ENCODE data around the gene DUSP8.

Gene DUSP8

DNA sequence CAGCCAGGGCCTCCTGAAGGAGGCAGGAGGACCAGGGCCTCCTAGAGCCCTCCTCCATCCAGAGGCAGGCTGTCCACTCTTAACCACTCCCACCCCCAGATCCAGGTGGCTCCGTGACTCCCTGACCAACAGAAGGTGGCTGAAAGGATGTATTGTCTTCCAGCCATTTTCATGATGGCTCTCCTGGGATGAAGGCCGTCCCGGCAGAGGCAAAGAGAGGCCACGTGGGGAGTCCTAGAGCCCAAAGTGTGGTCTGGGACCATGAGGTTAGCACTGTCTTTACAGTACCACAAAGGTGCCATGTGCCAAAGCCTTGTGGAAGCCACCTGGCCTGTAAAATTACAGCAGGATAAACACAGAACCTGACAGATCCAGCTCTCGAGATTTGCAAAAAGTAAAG is 42.3 kb downstream of the DUSP8 start:
- Histone ChIP-seq H3K4me1 (ENCODE audit: control insufficient read depth, insufficient read depth, low read length) (peaks cover 19% of the 10 kb centered on the region), H3K27me3 (ENCODE audit: control insufficient read depth, insufficient read depth, low read length) (no peaks in the 10 kb centered on the region), H3K27ac (ENCODE audit: low read depth, low read length) (no peak overlapping the region), H3K9ac (ENCODE audit: low read length) (no peak overlapping the region), H3K4me3 (ENCODE audit: low read length) (no peak overlapping the region), H3K36me3 (ENCODE audit: control insufficient read depth, insufficient read depth, low read length) (peaks cover 3% of the 10 kb centered on the region)

DNA sequence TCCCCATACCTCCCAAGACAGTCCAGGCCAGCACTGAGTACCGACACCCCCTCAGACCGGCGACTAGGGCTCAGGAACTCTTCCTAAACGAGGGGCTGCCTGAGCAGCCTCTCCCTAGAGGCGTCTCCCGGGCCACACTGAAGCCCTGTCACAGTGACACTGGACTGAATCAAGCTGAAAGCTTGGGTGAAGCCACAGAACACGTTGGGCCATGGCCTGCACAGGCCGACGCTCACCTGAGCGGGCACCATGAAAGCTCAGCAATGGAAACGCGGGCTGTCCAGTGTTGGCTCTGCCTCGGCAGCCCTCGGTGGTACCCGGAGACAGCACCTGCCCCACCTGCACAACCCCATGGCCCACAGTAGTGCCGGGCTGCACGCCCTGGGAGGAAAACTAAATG is 42.8 kb downstream of the DUSP8 start:
- Histone ChIP-seq H3K27ac (ENCODE audit: low read depth, low read length) (no peak overlapping the region), H3K4me3 (ENCODE audit: low read length) (no peak overlapping the region), H3K36me3 (ENCODE audit: control insufficient read depth, insufficient read depth, low read length) (no peaks in the 10 kb centered on the region), H3K27me3 (ENCODE audit: control insufficient read depth, insufficient read depth, low read length) (no peaks in the 10 kb centered on the region), H3K9ac (ENCODE audit: low read length) (no peak overlapping the region), H3K4me1 (ENCODE audit: control insufficient read depth, insufficient read depth, low read length) (peaks cover 19% of the 10 kb centered on the region)

GRCh38 chr11:1528710-1529109 is 43.4 kb downstream of the DUSP8 start:
- Histone ChIP-seq H3K4me1 (ENCODE audit: control insufficient read depth, insufficient read depth, low read length) (peaks cover 19% of the 10 kb centered on the region), H3K36me3 (ENCODE audit: control insufficient read depth, insufficient read depth, low read length) (no peaks in the 10 kb centered on the region), H3K27ac (ENCODE audit: low read depth, low read length) (no peak overlapping the region), H3K27me3 (ENCODE audit: control insufficient read depth, insufficient read depth, low read length) (no peaks in the 10 kb centered on the region), H3K4me3 (ENCODE audit: low read length) (no peak overlapping the region), H3K9ac (ENCODE audit: low read length) (no peak overlapping the region)

GRCh38 chr11:1526785-1527184 is 45.3 kb downstream of the DUSP8 start:
- no peak overlapping the region for H3K4me3 ChIP-seq (ENCODE audit: low read length)
- H3K9ac ChIP-seq (ENCODE audit: low read length), result no peak overlapping the region
- no peaks in the 10 kb centered on the region for H3K27me3 ChIP-seq (ENCODE audit: control insufficient read depth, insufficient read depth, low read length)
- no peaks in the 10 kb centered on the region for H3K36me3 ChIP-seq (ENCODE audit: control insufficient read depth, insufficient read depth, low read length)
- peaks cover 8% of the 10 kb centered on the region for H3K4me1 ChIP-seq (ENCODE audit: control insufficient read depth, insufficient read depth, low read length)
- no peak overlapping the region for H3K27ac ChIP-seq (ENCODE audit: low read depth, low read length)

DNA sequence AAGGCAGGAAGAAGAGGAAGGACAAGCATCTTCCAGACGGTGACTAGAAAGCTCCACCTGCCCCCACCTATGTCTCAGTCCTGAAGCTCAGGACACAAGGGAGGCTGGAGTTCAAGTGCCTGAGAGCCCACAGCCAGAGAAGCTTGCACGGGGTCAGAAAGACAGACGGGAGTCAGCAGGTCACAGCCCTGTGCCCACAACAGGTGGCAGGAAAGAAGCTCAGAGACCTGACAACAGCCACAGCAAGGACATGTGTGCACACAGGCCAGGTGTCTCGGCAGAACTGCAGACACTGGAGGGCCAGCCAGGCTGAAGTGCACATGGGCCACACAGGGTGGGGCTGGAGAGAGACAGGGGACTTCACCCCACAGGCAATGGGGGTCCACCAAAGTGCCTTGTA is 48.3 kb downstream of the DUSP8 start:
- no peak overlapping the region for H3K9ac ChIP-seq (ENCODE audit: low read length)
- H3K4me3 ChIP-seq (ENCODE audit: low read length), result no peak overlapping the region
- no peaks in the 10 kb centered on the region for H3K36me3 ChIP-seq (ENCODE audit: control insufficient read depth, insufficient read depth, low read length)
- H3K27ac ChIP-seq (ENCODE audit: low read depth, low read length), result no peak overlapping the region
- no peaks in the 10 kb centered on the region for H3K4me1 ChIP-seq (ENCODE audit: control insufficient read depth, insufficient read depth, low read length)
- H3K27me3 ChIP-seq (ENCODE audit: control insufficient read depth, insufficient read depth, low read length), result no peaks in the 10 kb centered on the region

- Histone ChIP-seq H3K4me1 (ENCODE audit: control insufficient read depth, insufficient read depth, low read length) (no peaks in the 10 kb centered on the region), H3K27me3 (ENCODE audit: control insufficient read depth, insufficient read depth, low read length) (no peaks in the 10 kb centered on the region), H3K27ac (ENCODE audit: low read depth, low read length) (no peak overlapping the region), H3K9ac (ENCODE audit: low read length) (no peak overlapping the region), H3K4me3 (ENCODE audit: low read length) (no peak overlapping the region), H3K36me3 (ENCODE audit: control insufficient read depth, insufficient read depth, low read length) (no peaks in the 10 kb centered on the region)
Measured at GRCh38 chr11:1523077-1523476, 49.0 kb downstream of the DUSP8 start.

DNA sequence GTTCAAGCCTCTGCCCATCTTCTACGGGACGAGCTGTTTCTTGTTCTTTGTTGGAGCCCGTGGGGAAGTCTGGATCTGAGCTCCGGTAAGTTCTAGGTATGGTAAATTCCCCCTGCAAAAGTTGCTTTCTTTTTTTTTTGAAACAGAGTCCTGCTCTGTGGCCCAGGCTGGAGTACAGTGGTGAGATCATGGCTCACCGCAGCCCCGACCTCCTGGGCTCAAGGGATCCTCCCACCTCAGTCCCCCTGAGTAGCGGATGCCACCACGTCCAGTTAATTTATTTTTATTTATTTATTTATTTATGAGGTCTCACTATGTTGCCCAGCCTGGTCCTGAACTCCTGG is 50.0 kb downstream of the DUSP8 start:
- Histone ChIP-seq H3K27me3 (ENCODE audit: control insufficient read depth, insufficient read depth, low read length) (no peaks in the 10 kb centered on the region), H3K4me3 (ENCODE audit: low read length) (no peak overlapping the region), H3K4me1 (ENCODE audit: control insufficient read depth, insufficient read depth, low read length) (no peaks in the 10 kb centered on the region), H3K36me3 (ENCODE audit: control insufficient read depth, insufficient read depth, low read length) (no peaks in the 10 kb centered on the region), H3K27ac (ENCODE audit: low read depth, low read length) (no peak overlapping the region), H3K9ac (ENCODE audit: low read length) (no peak overlapping the region)

GRCh38 chr11:1521382-1522080 is 50.5 kb downstream of the DUSP8 start:
- Histone ChIP-seq H3K4me3 (ENCODE audit: low read length) (no peak overlapping the region), H3K27me3 (ENCODE audit: control insufficient read depth, insufficient read depth, low read length) (no peaks in the 10 kb centered on the region), H3K27ac (ENCODE audit: low read depth, low read length) (no peak overlapping the region), H3K4me1 (ENCODE audit: control insufficient read depth, insufficient read depth, low read length) (no peaks in the 10 kb centered on the region), H3K36me3 (ENCODE audit: control insufficient read depth, insufficient read depth, low read length) (no peaks in the 10 kb centered on the region), H3K9ac (ENCODE audit: low read length) (no peak overlapping the region)

GRCh38 chr11:1520663-1521267 is 51.3 kb downstream of the DUSP8 start:
- H3K4me1 ChIP-seq (ENCODE audit: control insufficient read depth, insufficient read depth, low read length), result peaks cover 1% of the 10 kb centered on the region
- no peak overlapping the region for H3K9ac ChIP-seq (ENCODE audit: low read length)
- H3K4me3 ChIP-seq (ENCODE audit: low read length), result no peak overlapping the region
- no peaks in the 10 kb centered on the region for H3K27me3 ChIP-seq (ENCODE audit: control insufficient read depth, insufficient read depth, low read length)
- H3K27ac ChIP-seq (ENCODE audit: low read depth, low read length), result no peak overlapping the region
- no peaks in the 10 kb centered on the region for H3K36me3 ChIP-seq (ENCODE audit: control insufficient read depth, insufficient read depth, low read length)

DNA sequence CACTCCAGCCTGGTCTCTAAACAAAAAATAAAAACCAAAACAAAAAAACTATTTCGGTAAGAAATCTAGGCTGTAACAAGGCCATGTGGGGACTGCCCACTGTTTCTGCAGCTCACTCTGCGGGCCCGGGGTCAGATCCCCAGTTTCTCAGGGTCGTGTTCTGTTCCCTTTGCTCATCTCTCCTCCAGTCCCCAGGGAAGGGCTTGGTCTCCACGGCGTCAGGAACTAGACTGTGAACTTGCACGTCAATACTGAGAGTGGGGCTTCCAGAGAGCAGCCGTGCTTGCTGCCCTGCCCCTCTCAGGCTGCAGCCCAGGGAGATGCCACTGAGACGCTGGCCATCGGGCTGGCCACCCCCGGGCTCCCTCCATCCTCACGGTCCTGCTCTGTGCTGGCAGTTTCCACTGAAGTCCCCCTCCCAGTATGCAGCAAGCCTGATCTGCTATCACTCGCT is 51.8 kb downstream of the DUSP8 start:
- no peaks in the 10 kb centered on the region for H3K27me3 ChIP-seq (ENCODE audit: control insufficient read depth, insufficient read depth, low read length)
- no peak overlapping the region for H3K4me3 ChIP-seq (ENCODE audit: low read length)
- H3K9ac ChIP-seq (ENCODE audit: low read length), result no peak overlapping the region
- no peaks in the 10 kb centered on the region for H3K36me3 ChIP-seq (ENCODE audit: control insufficient read depth, insufficient read depth, low read length)
- H3K4me1 ChIP-seq (ENCODE audit: control insufficient read depth, insufficient read depth, low read length), result peaks cover 6% of the 10 kb centered on the region
- H3K27ac ChIP-seq (ENCODE audit: low read depth, low read length), result no peak overlapping the region

- no peaks in the 10 kb centered on the region for H3K27me3 ChIP-seq (ENCODE audit: control insufficient read depth, insufficient read depth, low read length)
- no peaks in the 10 kb centered on the region for H3K36me3 ChIP-seq (ENCODE audit: control insufficient read depth, insufficient read depth, low read length)
- no peak overlapping the region for H3K27ac ChIP-seq (ENCODE audit: low read depth, low read length)
- no peak overlapping the region for H3K4me3 ChIP-seq (ENCODE audit: low read length)
- H3K4me1 ChIP-seq (ENCODE audit: control insufficient read depth, insufficient read depth, low read length), result peaks cover 15% of the 10 kb centered on the region
- no peak overlapping the region for H3K9ac ChIP-seq (ENCODE audit: low read length)
Measured at GRCh38 chr11:1519028-1520010, 52.8 kb downstream of the DUSP8 start.

DNA sequence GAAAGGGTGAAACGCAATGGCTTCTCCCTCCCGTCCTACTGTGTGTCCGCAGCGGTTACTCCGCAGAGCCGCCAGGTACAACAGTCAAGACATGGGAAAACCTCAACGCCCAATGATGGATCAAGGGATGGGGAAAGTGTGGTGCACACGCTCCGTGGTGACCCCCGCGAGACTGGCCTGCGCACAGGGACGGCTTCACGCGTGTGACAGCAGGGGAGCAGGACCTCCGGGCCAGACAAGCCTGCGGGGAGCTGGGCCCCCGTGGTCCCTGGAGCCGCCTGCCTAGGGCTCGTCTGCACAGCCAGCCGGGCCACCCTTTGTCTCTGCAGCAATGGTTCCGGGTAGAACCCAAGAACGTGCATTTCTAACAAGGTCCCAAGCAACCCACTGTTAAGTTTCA is 53.8 kb downstream of the DUSP8 start:
- H3K4me1 ChIP-seq (ENCODE audit: control insufficient read depth, insufficient read depth, low read length), result peaks cover 18% of the 10 kb centered on the region
- no peak overlapping the region for H3K4me3 ChIP-seq (ENCODE audit: low read length)
- H3K36me3 ChIP-seq (ENCODE audit: control insufficient read depth, insufficient read depth, low read length), result no peaks in the 10 kb centered on the region
- no peaks in the 10 kb centered on the region for H3K27me3 ChIP-seq (ENCODE audit: control insufficient read depth, insufficient read depth, low read length)
- H3K9ac ChIP-seq (ENCODE audit: low read length), result no peak overlapping the region
- no peak overlapping the region for H3K27ac ChIP-seq (ENCODE audit: low read depth, low read length)
